KMS-11 (cell line): ENCODE results near the gene SHE.
A peak's percentile ranks its signal among the peaks of the same experiment; 100 is the strongest.

Source experiments
- H2AFZ ChIP-seq: fragments of 200-600 bp; sonication (generic); 2 replicates; pipeline ENCODE4 v1.6.1; 2016; ENCODE audit warnings: antibody characterized with exemption, mixed run types, low read depth
- H3K27ac ChIP-seq: fragments of 200-600 bp; sonication (generic); 2 replicates; pipeline ENCODE4 v1.6.1; 2016; ENCODE audit warnings: mild to moderate bottlenecking, mixed run types
- H3K27me3 ChIP-seq: fragments of 200-600 bp; sonication (generic); 2 replicates; pipeline ENCODE4 v1.6.1; 2017; ENCODE audit warnings: mild to moderate bottlenecking, low read depth, mixed run types, moderate library complexity; ENCODE audit not compliant: insufficient read depth
- H3K36me3 ChIP-seq: fragments of 200-600 bp; sonication (generic); 2 replicates; pipeline ENCODE4 v1.6.1; 2017; ENCODE audit warnings: mild to moderate bottlenecking, mixed run types; ENCODE audit not compliant: insufficient read depth
- H3K4me1 ChIP-seq: fragments of 200-600 bp; sonication (generic); 2 replicates; pipeline ENCODE4 v1.6.1; 2016; ENCODE audit warnings: mild to moderate bottlenecking, low read depth, mixed run types; ENCODE audit not compliant: poor library complexity, severe bottlenecking
- H3K4me2 ChIP-seq: fragments of 200-600 bp; sonication (generic); 2 replicates; pipeline ENCODE4 v1.7.0; 2016; ENCODE audit warnings: mild to moderate bottlenecking, mixed run types
- H3K4me3 ChIP-seq: fragments of 200-600 bp; sonication (generic); IDR thresholded peaks from 2 replicates; pipeline ENCODE4 v1.6.1; 2017; ENCODE audit warnings: low read depth, low read length, mixed read lengths; ENCODE audit not compliant: insufficient read depth
- H3K79me2 ChIP-seq: fragments of 200-600 bp; sonication (generic); 2 replicates; pipeline ENCODE4 v1.6.1; 2016; ENCODE audit warnings: low read depth, mixed run types; ENCODE audit not compliant: insufficient read depth
- H3K9ac ChIP-seq: fragments of 200-600 bp; sonication (generic); 2 replicates; pipeline ENCODE4 v1.6.1; 2016; ENCODE audit warnings: mild to moderate bottlenecking, mixed run types
- H4K20me1 ChIP-seq: fragments of 200-600 bp; sonication (generic); 2 replicates; pipeline ENCODE4 v1.6.1; 2016; ENCODE audit warnings: mild to moderate bottlenecking, mixed run types; ENCODE audit not compliant: insufficient read depth
- TF ChIP-seq, protein P1 (sequence below): fragments of 200-600 bp; sonication (generic); conservative IDR thresholded peaks from 2 replicates; pipeline ENCODE4 v1.6.1; 2017; ENCODE audit warnings: low read depth, mild to moderate bottlenecking, antibody characterized with exemption, low read length, moderate library complexity, mixed read lengths

SHE gene

DNA sequence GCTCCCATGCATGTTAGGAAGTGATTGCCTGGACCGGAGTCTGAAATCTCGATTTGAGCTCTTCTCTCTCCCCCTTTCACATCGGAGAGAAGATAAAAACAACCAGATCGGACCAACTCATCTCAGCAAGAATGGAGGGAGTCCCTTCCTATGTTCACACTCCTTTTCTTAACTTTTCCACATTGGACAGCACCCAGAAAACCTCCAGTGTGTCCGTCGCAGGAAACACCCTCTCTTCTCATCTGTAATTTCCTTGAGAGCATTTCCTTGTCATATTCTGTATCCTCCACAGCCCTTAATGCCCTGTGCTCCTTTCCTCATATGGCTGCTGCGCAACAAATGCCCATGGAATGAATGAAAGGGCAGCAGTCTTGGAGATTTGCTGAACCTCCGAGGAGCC lies 1.7 kb downstream of the SHE start:
- TF ChIP-seq, protein P1, sequence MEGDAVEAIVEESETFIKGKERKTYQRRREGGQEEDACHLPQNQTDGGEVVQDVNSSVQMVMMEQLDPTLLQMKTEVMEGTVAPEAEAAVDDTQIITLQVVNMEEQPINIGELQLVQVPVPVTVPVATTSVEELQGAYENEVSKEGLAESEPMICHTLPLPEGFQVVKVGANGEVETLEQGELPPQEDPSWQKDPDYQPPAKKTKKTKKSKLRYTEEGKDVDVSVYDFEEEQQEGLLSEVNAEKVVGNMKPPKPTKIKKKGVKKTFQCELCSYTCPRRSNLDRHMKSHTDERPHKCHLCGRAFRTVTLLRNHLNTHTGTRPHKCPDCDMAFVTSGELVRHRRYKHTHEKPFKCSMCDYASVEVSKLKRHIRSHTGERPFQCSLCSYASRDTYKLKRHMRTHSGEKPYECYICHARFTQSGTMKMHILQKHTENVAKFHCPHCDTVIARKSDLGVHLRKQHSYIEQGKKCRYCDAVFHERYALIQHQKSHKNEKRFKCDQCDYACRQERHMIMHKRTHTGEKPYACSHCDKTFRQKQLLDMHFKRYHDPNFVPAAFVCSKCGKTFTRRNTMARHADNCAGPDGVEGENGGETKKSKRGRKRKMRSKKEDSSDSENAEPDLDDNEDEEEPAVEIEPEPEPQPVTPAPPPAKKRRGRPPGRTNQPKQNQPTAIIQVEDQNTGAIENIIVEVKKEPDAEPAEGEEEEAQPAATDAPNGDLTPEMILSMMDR: no peak
- no peaks in the 10 kb centered on the region for H3K27me3 ChIP-seq
- peaks cover 13% of the 10 kb centered on the region for H3K4me1 ChIP-seq

DNA sequence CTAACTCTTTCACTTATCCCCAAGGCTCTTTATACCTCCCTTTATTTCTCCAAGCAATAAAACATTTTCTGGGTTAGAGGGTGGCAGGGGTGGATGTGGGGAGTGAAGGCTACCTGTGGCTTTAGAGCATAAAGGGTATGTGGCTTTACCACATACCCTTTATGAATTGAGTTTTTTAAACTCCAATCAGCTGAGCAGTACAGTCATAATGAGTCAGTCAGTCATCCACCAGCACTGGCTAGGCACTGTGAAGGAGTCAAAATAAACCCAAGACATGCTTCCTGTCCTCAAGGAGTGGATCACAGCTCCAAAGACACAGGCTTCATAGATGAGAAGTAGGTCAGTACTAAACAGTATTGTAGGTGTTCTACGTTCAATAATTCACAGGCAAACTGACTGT lies 2.8 kb downstream of the SHE start:
- no peak overlapping the region for H3K4me2 ChIP-seq

More for the DNA sequence above, 1.7 kb downstream of the SHE start:
- no peak overlapping the region for H3K4me3 ChIP-seq
- H3K4me2 ChIP-seq: no peak overlapping the region
- H4K20me1 ChIP-seq: no peaks in the 10 kb centered on the region
- no peak overlapping the region for H2AFZ ChIP-seq
- no peak overlapping the region for H3K27ac ChIP-seq
- no peak overlapping the region for H3K9ac ChIP-seq
- no peaks in the 10 kb centered on the region for H3K36me3 ChIP-seq
- no peaks in the 10 kb centered on the region for H3K79me2 ChIP-seq

DNA sequence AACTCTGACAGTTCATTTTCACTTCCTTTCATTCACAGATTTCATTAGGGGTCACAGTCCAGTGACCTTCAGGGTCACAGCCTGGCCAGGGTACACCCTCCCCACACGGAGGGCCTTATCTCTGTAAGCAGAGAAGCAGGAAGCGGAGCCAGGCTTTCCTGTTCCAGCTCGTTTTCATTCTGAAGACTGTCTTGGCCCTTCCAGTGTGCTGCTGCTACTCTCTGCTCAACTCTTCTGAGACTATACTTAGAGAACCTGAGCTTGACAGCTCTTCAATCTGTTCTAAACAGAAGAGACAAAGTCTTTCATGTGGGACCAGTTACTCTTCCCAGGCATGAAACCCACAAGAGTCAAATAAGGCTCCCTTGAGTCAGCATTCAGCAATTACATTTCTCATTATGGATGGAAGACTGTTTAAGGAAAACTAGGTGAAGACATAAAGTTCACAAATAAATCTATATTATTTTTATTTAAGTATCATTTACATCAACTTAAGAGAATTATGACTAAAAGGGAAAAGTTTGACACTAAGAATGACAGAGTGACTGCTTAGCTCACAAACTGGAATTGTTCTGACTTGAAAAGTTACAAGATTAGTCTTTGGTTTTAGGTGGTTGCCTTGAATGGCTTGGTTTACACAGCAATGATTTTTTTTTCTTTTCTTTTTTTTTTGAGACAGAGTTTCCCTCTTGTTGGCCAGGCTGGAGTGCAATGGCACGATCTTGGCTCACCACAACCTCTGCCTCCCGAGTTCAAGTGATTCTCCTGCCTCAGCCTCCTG lies 5.0 kb downstream of the SHE start:
- no peaks in the 10 kb centered on the region for H3K27me3 ChIP-seq
- H2AFZ ChIP-seq: peak overlapping the region; percentile 2; the same call in 1 of the 2 replicates
- no peak overlapping the region for H3K27ac ChIP-seq
- no peaks in the 10 kb centered on the region for H3K79me2 ChIP-seq
- H4K20me1 ChIP-seq: no peaks in the 10 kb centered on the region
- H3K4me1 ChIP-seq: peaks cover 13% of the 10 kb centered on the region
- H3K4me3 ChIP-seq: no peak overlapping the region
- no peaks in the 10 kb centered on the region for H3K36me3 ChIP-seq
- TF ChIP-seq, protein P1: no peak
- no peak overlapping the region for H3K4me2 ChIP-seq
- H3K9ac ChIP-seq: no peak overlapping the region

More for the DNA sequence above, 2.8 kb downstream of the SHE start:
- Histone ChIP-seq H3K79me2 (no peaks in the 10 kb centered on the region), H3K4me3 (no peak overlapping the region), H4K20me1 (no peaks in the 10 kb centered on the region), H2AFZ (no peak overlapping the region), H3K9ac (no peak overlapping the region), H3K36me3 (no peaks in the 10 kb centered on the region), H3K27ac (no peak overlapping the region), H3K27me3 (no peaks in the 10 kb centered on the region), H3K4me1 (peaks cover 13% of the 10 kb centered on the region)
- TF ChIP-seq, protein P1: no peak

DNA sequence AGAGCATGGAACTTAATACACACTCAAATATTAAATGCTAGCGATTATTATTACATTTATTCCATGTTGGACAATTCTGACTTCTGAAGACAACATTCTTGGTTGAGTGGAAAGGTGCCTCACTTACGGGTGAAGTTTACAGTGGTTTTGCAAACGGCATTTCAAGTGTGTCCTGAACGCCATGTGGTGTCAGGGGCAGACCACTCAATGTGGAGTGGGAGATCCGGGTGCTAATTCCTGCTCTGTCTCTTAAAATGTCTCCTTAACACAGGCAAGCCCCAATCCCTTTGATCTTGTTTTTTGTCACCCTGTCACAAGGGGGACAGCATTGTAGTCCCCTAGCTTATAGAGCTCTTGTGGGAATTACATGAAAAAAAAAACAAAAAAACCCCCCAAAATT lies 5.8 kb downstream of the SHE start:
- Histone ChIP-seq H4K20me1 (no peaks in the 10 kb centered on the region), H3K4me2 (no peak overlapping the region), H3K27me3 (no peaks in the 10 kb centered on the region), H2AFZ (no peak overlapping the region), H3K9ac (no peak overlapping the region), H3K4me1 (peaks cover 13% of the 10 kb centered on the region), H3K4me3 (no peak overlapping the region), H3K27ac (no peak overlapping the region), H3K79me2 (no peaks in the 10 kb centered on the region), H3K36me3 (no peaks in the 10 kb centered on the region)
- TF ChIP-seq, protein P1: no peak
